HL-60 (cell line): ENCODE measurements around the gene TMEM52B.

Experiments used
- DNase-seq, 2 experiments: peaks; one replicate each; pipeline ENCODE4 v3.0.0-alpha.2; 2010 to 2020; ENCODE audit warnings: low read depth in 1 of 2, low spot score in 1 of 2
- H3K27ac ChIP-seq: fragments of 250-450 bp; sonication (Bioruptor Pico); replicated peaks from 2 replicates; pipeline ENCODE4 v1.5.1; 2020; ENCODE audit warnings: mild to moderate bottlenecking, moderate library complexity
- H3K27me3 ChIP-seq: fragments of 250-450 bp; sonication (Bioruptor Pico); 2 replicates; pipeline ENCODE4 v1.5.1; 2021; ENCODE audit warnings: mild to moderate bottlenecking, moderate library complexity; ENCODE audit not compliant: insufficient read depth, poor library complexity, severe bottlenecking
- H3K4me3 ChIP-seq: replicated peaks from 2 replicates; pipeline ENCODE4 v1.5.1; 2011; ENCODE audit warnings: mild to moderate bottlenecking, control low read depth, low read length; ENCODE audit not compliant: insufficient read depth
- GABPA ChIP-seq: IDR thresholded peaks from 2 replicates; pipeline ENCODE4 v1.6.1; 2012; ENCODE audit warnings: low read depth
- POLR2AphosphoS5 ChIP-seq: IDR thresholded peaks from 2 replicates; pipeline ENCODE4 v1.6.1; 2012; ENCODE audit warnings: low read depth
- SPI1 ChIP-seq: IDR thresholded peaks from 2 replicates; pipeline ENCODE4 v1.6.1; 2012; ENCODE audit warnings: low read depth, mild to moderate bottlenecking, borderline replicate concordance
- long read RNA-seq: library from polyadenylated mRNA; unstranded; transcript quantifications from one replicate; pipeline ENCODE4 v2.0.0, GENCODE V29; 2020
- TF ChIP-seq, protein P1 (sequence below): IDR thresholded peaks from one replicate; pipeline ENCODE4 v1.5.1; 2011; ENCODE audit warnings: low read length, control low read depth, inconsistent platforms; ENCODE audit not compliant: insufficient read depth
- TF ChIP-seq, protein P2 (sequence below): IDR thresholded peaks from 2 replicates; pipeline ENCODE4 v1.6.1; 2012; ENCODE audit warnings: low read depth; ENCODE audit not compliant: insufficient replicate concordance

Gene TMEM52B
- long read RNA-seq: 0 reads

DNA sequence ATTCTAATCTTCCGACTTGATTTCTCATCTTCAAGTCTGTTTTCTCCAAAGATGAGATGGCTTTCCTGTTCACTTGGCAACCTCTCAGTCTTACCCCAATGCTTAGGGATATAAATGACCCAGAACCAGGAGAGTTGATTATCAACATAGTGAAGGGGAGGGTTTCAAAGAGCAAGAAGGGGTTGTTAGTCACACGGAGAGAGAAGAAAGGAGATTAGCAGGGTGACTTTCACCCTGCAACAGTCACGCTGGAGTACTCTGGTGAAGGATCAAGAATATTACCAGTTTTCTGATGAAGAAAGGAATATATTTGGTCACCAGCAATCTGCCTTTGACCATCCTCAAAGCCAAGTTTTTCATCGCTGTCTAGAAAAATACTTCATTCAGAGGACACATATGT lies at the start of gene TMEM52B:
Gene TMEM52B (plus strand): TSS at position 212 of the 400 bp plus-strand sequence. CDS start 543 bp downstream, outside the sequence.
- Histone ChIP-seq H3K27ac (no peak within 1 kb of the TSS), H3K27me3 (no peaks in the 10 kb centered on the region), H3K4me3 (no peak within 1 kb of the TSS)
- no peak for DNase-seq
- TF ChIP-seq POLR2AphosphoS5 (no peak), SPI1 (no peak), GABPA (no peak)
- TF ChIP-seq, protein P1, sequence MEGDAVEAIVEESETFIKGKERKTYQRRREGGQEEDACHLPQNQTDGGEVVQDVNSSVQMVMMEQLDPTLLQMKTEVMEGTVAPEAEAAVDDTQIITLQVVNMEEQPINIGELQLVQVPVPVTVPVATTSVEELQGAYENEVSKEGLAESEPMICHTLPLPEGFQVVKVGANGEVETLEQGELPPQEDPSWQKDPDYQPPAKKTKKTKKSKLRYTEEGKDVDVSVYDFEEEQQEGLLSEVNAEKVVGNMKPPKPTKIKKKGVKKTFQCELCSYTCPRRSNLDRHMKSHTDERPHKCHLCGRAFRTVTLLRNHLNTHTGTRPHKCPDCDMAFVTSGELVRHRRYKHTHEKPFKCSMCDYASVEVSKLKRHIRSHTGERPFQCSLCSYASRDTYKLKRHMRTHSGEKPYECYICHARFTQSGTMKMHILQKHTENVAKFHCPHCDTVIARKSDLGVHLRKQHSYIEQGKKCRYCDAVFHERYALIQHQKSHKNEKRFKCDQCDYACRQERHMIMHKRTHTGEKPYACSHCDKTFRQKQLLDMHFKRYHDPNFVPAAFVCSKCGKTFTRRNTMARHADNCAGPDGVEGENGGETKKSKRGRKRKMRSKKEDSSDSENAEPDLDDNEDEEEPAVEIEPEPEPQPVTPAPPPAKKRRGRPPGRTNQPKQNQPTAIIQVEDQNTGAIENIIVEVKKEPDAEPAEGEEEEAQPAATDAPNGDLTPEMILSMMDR: no peak
- TF ChIP-seq, protein P2, sequence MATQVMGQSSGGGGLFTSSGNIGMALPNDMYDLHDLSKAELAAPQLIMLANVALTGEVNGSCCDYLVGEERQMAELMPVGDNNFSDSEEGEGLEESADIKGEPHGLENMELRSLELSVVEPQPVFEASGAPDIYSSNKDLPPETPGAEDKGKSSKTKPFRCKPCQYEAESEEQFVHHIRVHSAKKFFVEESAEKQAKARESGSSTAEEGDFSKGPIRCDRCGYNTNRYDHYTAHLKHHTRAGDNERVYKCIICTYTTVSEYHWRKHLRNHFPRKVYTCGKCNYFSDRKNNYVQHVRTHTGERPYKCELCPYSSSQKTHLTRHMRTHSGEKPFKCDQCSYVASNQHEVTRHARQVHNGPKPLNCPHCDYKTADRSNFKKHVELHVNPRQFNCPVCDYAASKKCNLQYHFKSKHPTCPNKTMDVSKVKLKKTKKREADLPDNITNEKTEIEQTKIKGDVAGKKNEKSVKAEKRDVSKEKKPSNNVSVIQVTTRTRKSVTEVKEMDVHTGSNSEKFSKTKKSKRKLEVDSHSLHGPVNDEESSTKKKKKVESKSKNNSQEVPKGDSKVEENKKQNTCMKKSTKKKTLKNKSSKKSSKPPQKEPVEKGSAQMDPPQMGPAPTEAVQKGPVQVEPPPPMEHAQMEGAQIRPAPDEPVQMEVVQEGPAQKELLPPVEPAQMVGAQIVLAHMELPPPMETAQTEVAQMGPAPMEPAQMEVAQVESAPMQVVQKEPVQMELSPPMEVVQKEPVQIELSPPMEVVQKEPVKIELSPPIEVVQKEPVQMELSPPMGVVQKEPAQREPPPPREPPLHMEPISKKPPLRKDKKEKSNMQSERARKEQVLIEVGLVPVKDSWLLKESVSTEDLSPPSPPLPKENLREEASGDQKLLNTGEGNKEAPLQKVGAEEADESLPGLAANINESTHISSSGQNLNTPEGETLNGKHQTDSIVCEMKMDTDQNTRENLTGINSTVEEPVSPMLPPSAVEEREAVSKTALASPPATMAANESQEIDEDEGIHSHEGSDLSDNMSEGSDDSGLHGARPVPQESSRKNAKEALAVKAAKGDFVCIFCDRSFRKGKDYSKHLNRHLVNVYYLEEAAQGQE: no peak

DNA sequence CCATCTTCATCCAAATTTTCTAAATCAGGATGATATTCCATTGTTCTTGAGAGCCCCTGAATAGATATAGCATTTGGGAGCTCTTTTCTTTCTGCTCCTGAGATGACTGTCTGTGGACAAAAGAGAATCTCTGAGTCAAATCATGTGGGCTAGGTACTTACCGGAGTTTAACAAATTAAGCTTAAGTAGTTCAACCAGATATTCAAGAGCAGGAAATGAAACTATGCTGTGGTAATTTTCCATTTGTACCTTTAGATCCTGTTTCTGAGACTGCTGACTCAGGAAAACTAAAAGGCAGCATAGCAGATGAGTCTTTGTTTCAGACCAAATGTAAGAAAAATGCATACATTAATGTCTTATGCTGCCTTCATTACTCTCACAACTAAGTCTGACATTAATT lies 48.8 kb upstream of the TMEM52B start, which contains the start of gene CLEC7A:
Gene CLEC7A (minus strand): TSS at position 158 of the 400 bp plus-strand sequence. CDS start 117 bp downstream, at position 41.
- TF ChIP-seq, protein P1: no peak
- TF ChIP-seq, protein P2: no peak
- TF ChIP-seq SPI1 (no peak), POLR2AphosphoS5 (no peak), GABPA (no peak)
- H3K27ac ChIP-seq: peak within 1 kb of the TSS; percentile 82
- peak in 1 of 2 experiments; percentile 28 for DNase-seq
- no peak within 1 kb of the TSS for H3K4me3 ChIP-seq
- no peaks in the 10 kb centered on the region for H3K27me3 ChIP-seq

DNA sequence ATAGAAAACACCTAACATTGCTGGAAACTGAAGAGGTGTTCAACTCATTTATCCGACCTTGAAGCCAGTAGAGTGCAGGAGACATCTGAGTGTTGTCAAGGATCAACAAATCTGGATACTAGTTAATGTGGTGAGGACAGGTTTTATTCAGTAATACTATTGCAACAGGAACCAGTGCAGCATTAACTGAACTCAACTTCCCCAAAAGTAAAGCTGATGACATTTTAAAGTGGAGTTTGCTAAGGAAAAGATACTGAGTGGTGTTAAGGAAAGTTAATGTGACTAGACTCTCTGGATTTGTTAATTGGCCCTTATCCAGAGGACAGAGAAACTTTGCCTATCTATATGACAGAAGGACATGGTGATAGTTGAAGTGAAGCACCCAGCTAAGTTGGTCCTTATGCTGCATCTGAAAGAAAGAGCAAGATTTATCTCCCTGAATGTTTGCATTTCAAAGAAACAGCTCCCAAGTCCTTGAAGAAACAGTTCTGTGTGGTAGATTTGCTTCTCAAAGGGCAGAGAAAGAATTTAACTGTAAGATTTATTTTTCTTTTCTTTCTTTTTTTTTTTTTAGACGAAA lies 47.6 kb upstream of the TMEM52B start:
- peak in 1 of 2 experiments; percentile 62 for DNase-seq
- H3K27me3 ChIP-seq: no peaks in the 10 kb centered on the region
- peak overlapping the region; percentile 82 for H3K27ac ChIP-seq
- no peak for TF ChIP-seq GABPA
- TF ChIP-seq, protein P2: no peak
- TF ChIP-seq, protein P1: no peak
- peak; percentile 47; the same call in 1 of the 2 replicates for TF ChIP-seq POLR2AphosphoS5
- peak; percentile 60; the same call in 1 of the 2 replicates for TF ChIP-seq SPI1
- H3K4me3 ChIP-seq: no peak overlapping the region
